ENCODE data around the gene SCYGR1. TPM values are rescaled to one million over a fixed set of nuclear protein-coding genes. Genes with fewer than 3 reads are reported as not detected.
"Not testable (repeated sequence)": the region's sequence is repeated elsewhere in the genome, so short reads cannot be mapped to it uniquely, and the experiment has no call there.

The SCYGR1 gene
- total and polyA plus RNA-seq, 5 donors from 2014 or later: not detected

GRCh38 chr2:227366769-227367426, 20.9 kb downstream of the SCYGR1 start:
- Histone ChIP-seq H3K9me3 (ENCODE audit: control insufficient read depth in 2 of 2, low read length in 2 of 2) (no peaks in the 10 kb centered on the region), H3K4me3 (ENCODE audit: low read depth, low read length) (no peak overlapping the region), H3K27me3 (ENCODE audit: control insufficient read depth, insufficient read depth, low read length) (no peaks in the 10 kb centered on the region), H3K4me1 (ENCODE audit: control insufficient read depth, insufficient read depth, low read length, poor library complexity, severe bottlenecking) (no peaks in the 10 kb centered on the region), H3K36me3 (ENCODE audit: control insufficient read depth, insufficient read depth, low read length) (no peaks in the 10 kb centered on the region), H3K27ac (ENCODE audit: insufficient read depth, low read length, poor library complexity, severe bottlenecking) (no peak overlapping the region)
- H3K27ac Mint-ChIP-seq: peak overlapping the region in 2 of 3 donors; percentile 12 to 21
- H3K4me1 Mint-ChIP-seq: no peaks in the 10 kb centered on the region
- no peaks in the 10 kb centered on the region for H3K9me3 Mint-ChIP-seq
- no peak overlapping the region for H3K4me3 Mint-ChIP-seq
- ATAC-seq (ENCODE audit: low read depth in 2 of 2) (no peak), DNase-seq (no peak)
- H3K27me3 Mint-ChIP-seq: peaks cover 4% of the 10 kb centered on the region
- no peaks in the 10 kb centered on the region for H3K36me3 Mint-ChIP-seq

GRCh38 chr2:227365833-227366232, 21.9 kb downstream of the SCYGR1 start:
- Mint-ChIP-seq H3K36me3 (peaks cover 2% of the 10 kb centered on the region), H3K9me3 (no peaks in the 10 kb centered on the region), H3K27me3 (peaks cover 4% of the 10 kb centered on the region), H3K4me3 (no peak overlapping the region), H3K4me1 (no peaks in the 10 kb centered on the region), H3K27ac (no peak overlapping the region)
- ATAC-seq (ENCODE audit: low read depth in 2 of 2) (no peak), DNase-seq (no peak)
- no peak overlapping the region for H3K27ac ChIP-seq (ENCODE audit: insufficient read depth, low read length, poor library complexity, severe bottlenecking)
- no peaks in the 10 kb centered on the region for H3K4me1 ChIP-seq (ENCODE audit: control insufficient read depth, insufficient read depth, low read length, poor library complexity, severe bottlenecking)
- no peak overlapping the region for H3K4me3 ChIP-seq (ENCODE audit: low read depth, low read length)
- H3K27me3 ChIP-seq (ENCODE audit: control insufficient read depth, insufficient read depth, low read length): no peaks in the 10 kb centered on the region
- H3K36me3 ChIP-seq (ENCODE audit: control insufficient read depth, insufficient read depth, low read length): peaks cover under 1% of the 10 kb centered on the region
- H3K9me3 ChIP-seq (ENCODE audit: control insufficient read depth in 2 of 2, low read length in 2 of 2): no peaks in the 10 kb centered on the region

- not testable (repeated sequence) for H3K4me3 Mint-ChIP-seq; H3K4me1 Mint-ChIP-seq; DNase-seq; H3K4me1 ChIP-seq (ENCODE audit: control insufficient read depth, insufficient read depth, low read length, poor library complexity, severe bottlenecking); H3K27me3 ChIP-seq (ENCODE audit: control insufficient read depth, insufficient read depth, low read length); H3K4me3 ChIP-seq (ENCODE audit: low read depth, low read length); H3K27ac Mint-ChIP-seq; ATAC-seq (ENCODE audit: low read depth in 2 of 2); H3K27ac ChIP-seq (ENCODE audit: insufficient read depth, low read length, poor library complexity, severe bottlenecking); H3K36me3 ChIP-seq (ENCODE audit: control insufficient read depth, insufficient read depth, low read length); H3K9me3 Mint-ChIP-seq; H3K9me3 ChIP-seq (ENCODE audit: control insufficient read depth in 2 of 2, low read length in 2 of 2); H3K27me3 Mint-ChIP-seq
- H3K36me3 Mint-ChIP-seq: peaks cover 11% of the 10 kb centered on the region
These were observed 23.0 kb downstream of the SCYGR1 start for GRCh38 chr2:227364585-227365263.

DNA sequence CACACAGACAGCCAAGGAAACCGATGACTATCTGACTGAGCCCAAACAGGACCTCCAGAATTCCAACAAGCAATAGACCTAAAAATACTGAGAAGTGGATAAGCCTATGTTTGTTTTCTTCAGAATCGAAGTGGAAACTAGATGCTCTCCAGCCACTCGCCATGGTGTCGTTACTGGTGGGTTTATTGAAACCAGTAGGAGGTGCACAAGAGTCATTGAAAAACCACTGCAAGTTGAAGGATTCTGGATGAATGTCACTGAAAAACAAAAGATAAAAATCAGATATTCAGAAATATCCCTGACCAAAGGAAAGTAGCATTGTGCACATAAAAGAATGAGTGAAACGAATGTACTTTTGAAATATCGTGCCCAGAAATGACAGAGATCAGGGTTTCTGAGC, 24.0 kb downstream of the SCYGR1 start:
- no peaks in the 10 kb centered on the region for H3K4me1 ChIP-seq (ENCODE audit: control insufficient read depth, insufficient read depth, low read length, poor library complexity, severe bottlenecking)
- H3K36me3 ChIP-seq (ENCODE audit: control insufficient read depth, insufficient read depth, low read length): peaks cover 12% of the 10 kb centered on the region
- no peaks in the 10 kb centered on the region for H3K27me3 ChIP-seq (ENCODE audit: control insufficient read depth, insufficient read depth, low read length)
- peaks cover 16% of the 10 kb centered on the region for H3K36me3 Mint-ChIP-seq
- ATAC-seq (ENCODE audit: low read depth in 2 of 2) (no peak), DNase-seq (peak in 1 of 3 donors; percentile 25)
- peaks cover 2% of the 10 kb centered on the region for H3K27me3 Mint-ChIP-seq
- no peak overlapping the region for H3K27ac Mint-ChIP-seq
- H3K9me3 ChIP-seq (ENCODE audit: control insufficient read depth in 2 of 2, low read length in 2 of 2): no peaks in the 10 kb centered on the region
- no peak overlapping the region for H3K4me3 Mint-ChIP-seq
- no peak overlapping the region for H3K4me3 ChIP-seq (ENCODE audit: low read depth, low read length)
- H3K4me1 Mint-ChIP-seq: peaks cover 0 to 4% (median 0%) of the 10 kb centered on the region in 4 donors
- H3K27ac ChIP-seq (ENCODE audit: insufficient read depth, low read length, poor library complexity, severe bottlenecking): no peak overlapping the region
- no peaks in the 10 kb centered on the region for H3K9me3 Mint-ChIP-seq

DNA sequence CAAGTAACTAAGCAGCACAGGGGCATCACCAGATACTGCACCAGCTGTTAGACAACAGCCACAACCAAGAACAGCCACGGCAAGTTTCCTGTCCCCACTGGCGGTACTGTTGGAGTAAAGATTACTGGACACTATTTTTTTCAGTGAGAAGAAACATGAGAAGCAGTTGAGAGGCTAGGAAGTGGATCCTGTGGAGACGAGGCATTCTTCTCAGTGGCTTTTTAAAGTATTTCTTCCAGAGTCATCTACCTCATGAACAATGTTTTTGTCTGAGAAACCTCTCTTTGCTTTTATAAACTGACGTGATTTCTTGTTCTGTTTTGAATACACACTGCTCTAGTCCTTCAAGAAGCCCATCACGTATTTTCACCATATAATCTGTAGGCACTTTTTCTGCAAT, 27.4 kb downstream of the SCYGR1 start:
- peaks cover 40% of the 10 kb centered on the region for H3K36me3 ChIP-seq (ENCODE audit: control insufficient read depth, insufficient read depth, low read length)
- H3K27me3 ChIP-seq (ENCODE audit: control insufficient read depth, insufficient read depth, low read length): no peaks in the 10 kb centered on the region
- H3K36me3 Mint-ChIP-seq: peaks cover 40% of the 10 kb centered on the region
- H3K27ac Mint-ChIP-seq: peak overlapping the region in 1 of 3 donors; percentile 6
- H3K9me3 Mint-ChIP-seq: no peaks in the 10 kb centered on the region
- no peaks in the 10 kb centered on the region for H3K9me3 ChIP-seq (ENCODE audit: control insufficient read depth in 2 of 2, low read length in 2 of 2)
- H3K4me3 Mint-ChIP-seq: no peak overlapping the region
- ATAC-seq (ENCODE audit: low read depth in 2 of 2) (no peak), DNase-seq (no peak)
- no peaks in the 10 kb centered on the region for H3K27me3 Mint-ChIP-seq
- no peak overlapping the region for H3K27ac ChIP-seq (ENCODE audit: insufficient read depth, low read length, poor library complexity, severe bottlenecking)
- no peak overlapping the region for H3K4me3 ChIP-seq (ENCODE audit: low read depth, low read length)
- no peaks in the 10 kb centered on the region for H3K4me1 ChIP-seq (ENCODE audit: control insufficient read depth, insufficient read depth, low read length, poor library complexity, severe bottlenecking)
- H3K4me1 Mint-ChIP-seq: peaks cover 0 to 4% (median 0%) of the 10 kb centered on the region in 4 donors

GRCh38 chr2:227351639-227352038, 36.1 kb downstream of the SCYGR1 start:
- H3K4me1 ChIP-seq (ENCODE audit: control insufficient read depth, insufficient read depth, low read length, poor library complexity, severe bottlenecking): no peaks in the 10 kb centered on the region
- Mint-ChIP-seq H3K9me3 (no peaks in the 10 kb centered on the region), H3K4me3 (no peak overlapping the region), H3K36me3 (peaks cover 28% of the 10 kb centered on the region), H3K27me3 (no peaks in the 10 kb centered on the region), H3K27ac (peak overlapping the region; percentile 58 to 74 (median 62)), H3K4me1 (peaks cover 9 to 19% (median 11%) of the 10 kb centered on the region in 4 donors)
- H3K27ac ChIP-seq (ENCODE audit: insufficient read depth, low read length, poor library complexity, severe bottlenecking): no peak overlapping the region
- peaks cover 26% of the 10 kb centered on the region for H3K36me3 ChIP-seq (ENCODE audit: control insufficient read depth, insufficient read depth, low read length)
- ATAC-seq (ENCODE audit: low read depth in 2 of 2) (no peak), DNase-seq (no peak)
- no peaks in the 10 kb centered on the region for H3K27me3 ChIP-seq (ENCODE audit: control insufficient read depth, insufficient read depth, low read length)
- no peaks in the 10 kb centered on the region for H3K9me3 ChIP-seq (ENCODE audit: control insufficient read depth in 2 of 2, low read length in 2 of 2)
- no peak overlapping the region for H3K4me3 ChIP-seq (ENCODE audit: low read depth, low read length)

DNA sequence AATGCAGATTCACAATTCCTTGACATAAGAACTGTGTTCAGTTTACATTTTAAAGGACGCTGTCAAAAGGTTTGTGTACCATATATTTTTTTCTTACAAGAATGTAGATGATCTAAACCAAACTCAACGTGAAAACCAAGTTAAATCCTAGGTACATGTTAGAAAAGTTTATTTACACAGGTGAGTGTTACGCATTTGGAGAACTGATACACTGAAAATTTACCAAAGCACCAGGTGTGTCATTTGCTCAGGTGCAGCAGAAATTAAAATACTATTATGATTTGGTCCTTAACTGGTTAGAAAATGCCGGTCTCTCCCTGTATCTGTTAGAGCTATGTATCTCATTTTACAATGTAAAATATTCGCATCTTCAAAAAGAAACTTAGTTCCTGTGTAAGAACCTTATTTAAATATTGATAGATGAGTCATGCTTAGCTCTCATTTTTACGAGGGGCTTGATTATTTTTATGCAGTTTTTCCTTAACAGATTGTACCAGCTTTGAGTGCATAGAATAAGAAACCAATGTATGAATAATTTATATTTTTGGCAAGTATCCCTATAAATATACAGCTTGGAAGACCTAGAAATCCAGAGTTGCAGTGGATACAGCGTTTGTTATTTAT, 37.6 kb downstream of the SCYGR1 start:
- DNase-seq (no peak), ATAC-seq (ENCODE audit: low read depth in 2 of 2) (no peak)
- Histone ChIP-seq H3K36me3 (ENCODE audit: control insufficient read depth, insufficient read depth, low read length) (peaks cover 22% of the 10 kb centered on the region), H3K9me3 (ENCODE audit: control insufficient read depth in 2 of 2, low read length in 2 of 2) (no peaks in the 10 kb centered on the region), H3K27ac (ENCODE audit: insufficient read depth, low read length, poor library complexity, severe bottlenecking) (no peak overlapping the region), H3K4me1 (ENCODE audit: control insufficient read depth, insufficient read depth, low read length, poor library complexity, severe bottlenecking) (no peaks in the 10 kb centered on the region), H3K27me3 (ENCODE audit: control insufficient read depth, insufficient read depth, low read length) (no peaks in the 10 kb centered on the region), H3K4me3 (ENCODE audit: low read depth, low read length) (no peak overlapping the region)
- H3K4me1 Mint-ChIP-seq: peaks cover 9 to 19% (median 14%) of the 10 kb centered on the region in 4 donors
- peaks cover 28% of the 10 kb centered on the region for H3K36me3 Mint-ChIP-seq
- no peaks in the 10 kb centered on the region for H3K9me3 Mint-ChIP-seq
- no peak overlapping the region for H3K27ac Mint-ChIP-seq
- H3K4me3 Mint-ChIP-seq: no peak overlapping the region
- H3K27me3 Mint-ChIP-seq: no peaks in the 10 kb centered on the region

Data from CD4-positive, CD25-positive, alpha-beta regulatory T cell (primary cell).